IPS DF 6.9 (cell line): ENCODE results near the gene RNF19B.

Experiments
- DNase-seq: peaks from one replicate; pipeline ENCODE4 v3.0.0-alpha.2; 2013; ENCODE audit warnings: low read depth, low spot score
- H3K27ac ChIP-seq: one replicate; pipeline ENCODE4 v1.5.1; 2013; ENCODE audit warnings: low read length, control low read depth
- H3K27me3 ChIP-seq: 2 replicates; pipeline ENCODE4 v1.6.1; 2013; ENCODE audit warnings: mild to moderate bottlenecking, low read length; ENCODE audit not compliant: control insufficient read depth, insufficient read depth
- H3K36me3 ChIP-seq: 2 replicates; pipeline ENCODE4 v1.6.1; 2013; ENCODE audit warnings: low read length; ENCODE audit not compliant: control insufficient read depth, insufficient read depth
- H3K4me1 ChIP-seq: 2 replicates; pipeline ENCODE4 v1.6.1; 2013; ENCODE audit warnings: low read length; ENCODE audit not compliant: control insufficient read depth, insufficient read depth
- H3K4me3 ChIP-seq: 2 replicates; pipeline ENCODE4 v1.5.1; 2013; ENCODE audit warnings: mild to moderate bottlenecking, low read length
- H3K9me3 ChIP-seq: 2 replicates; pipeline ENCODE4 v1.6.1; 2013; ENCODE audit warnings: low read length, inconsistent platforms; ENCODE audit not compliant: control insufficient read depth, insufficient read depth
- WGBS: extraction: QIAGEN DNeasy Blood & Tissue Kit; methylation state at CpG from one replicate; pipeline ENCODE4 v1.1.7; 2013; ENCODE audit warnings: mixed read lengths, missing lambda C conversion rate; ENCODE audit not compliant: insufficient read length, insufficient coverage; 5-methylcytosine and 5-hydroxymethylcytosine counted together

RNF19B gene

GRCh38 chr1:32967888-32968568 lies 3.4 kb upstream of the RNF19B start:
- H3K9me3 ChIP-seq: no peaks in the 10 kb centered on the region
- 0 out of 2 replicates have a peak, but pooled peaks cover 1% of the 10 kb centered on the region for H3K4me1 ChIP-seq
- H3K27ac ChIP-seq: no peak overlapping the region
- DNase-seq: no peak
- H3K27me3 ChIP-seq: peaks cover 18% of the 10 kb centered on the region
- H3K36me3 ChIP-seq: no peaks in the 10 kb centered on the region
- WGBS: no CpG with 5 or more reads among the region's 4 CpGs
- no peak overlapping the region for H3K4me3 ChIP-seq

- no peak for DNase-seq
- Histone ChIP-seq H3K9me3 (no peaks in the 10 kb centered on the region), H3K4me1 (0 out of 2 replicates have a peak, but pooled peaks cover 3% of the 10 kb centered on the region), H3K4me3 (no peak overlapping the region), H3K27ac (no peak overlapping the region), H3K36me3 (no peaks in the 10 kb centered on the region), H3K27me3 (peaks cover 12% of the 10 kb centered on the region)
- no CpG with 5 or more reads among the region's 2 CpGs for WGBS
Observed at GRCh38 chr1:32966900-32967299, 2.3 kb upstream of the RNF19B start.

GRCh38 chr1:32965251-32965747 lies 690 bp upstream of the RNF19B start:
- H3K4me3 ChIP-seq: no peak overlapping the region
- no peak overlapping the region for H3K27ac ChIP-seq
- H3K36me3 ChIP-seq: no peaks in the 10 kb centered on the region
- no peaks in the 10 kb centered on the region for H3K9me3 ChIP-seq
- 0 out of 2 replicates have a peak, but pooled peaks cover 3% of the 10 kb centered on the region for H3K4me1 ChIP-seq
- no peaks in the 10 kb centered on the region for H3K27me3 ChIP-seq
- no peak for DNase-seq
- WGBS: no CpG with 5 or more reads among the region's 5 CpGs

- 0 out of 2 replicates have a peak, but pooled peaks cover 3% of the 10 kb centered on the region for H3K4me1 ChIP-seq
Observed at GRCh38 chr1:32963746-32964460, 706 bp downstream of the RNF19B start.

GRCh38 chr1:32962248-32962896 lies 2.2 kb downstream of the RNF19B start:
- H3K4me1 ChIP-seq: 0 out of 2 replicates have a peak, but pooled peaks cover 3% of the 10 kb centered on the region
- H3K27me3 ChIP-seq: no peaks in the 10 kb centered on the region
- no CpG with 5 or more reads among the region's 6 CpGs for WGBS
- H3K36me3 ChIP-seq: no peaks in the 10 kb centered on the region
- no peaks in the 10 kb centered on the region for H3K9me3 ChIP-seq
- DNase-seq: no peak
- H3K27ac ChIP-seq: no peak overlapping the region
- no peak overlapping the region for H3K4me3 ChIP-seq

More at GRCh38 chr1:32963746-32964460, 706 bp downstream of the RNF19B start:
- H3K36me3 ChIP-seq: no peaks in the 10 kb centered on the region
- H3K4me3 ChIP-seq: peak overlapping the region; percentile 62; the same call in 1 of the 2 replicates
- no peak overlapping the region for H3K27ac ChIP-seq
- no CpG with 5 or more reads among the region's 78 CpGs for WGBS
- no peaks in the 10 kb centered on the region for H3K27me3 ChIP-seq
- no peaks in the 10 kb centered on the region for H3K9me3 ChIP-seq
- DNase-seq: no peak

- Histone ChIP-seq H3K4me1 (0 out of 2 replicates have a peak, but pooled peaks cover 3% of the 10 kb centered on the region), H3K4me3 (no peak overlapping the region), H3K27ac (no peak overlapping the region), H3K27me3 (no peaks in the 10 kb centered on the region), H3K36me3 (no peaks in the 10 kb centered on the region), H3K9me3 (no peaks in the 10 kb centered on the region)
- no peak for DNase-seq
- WGBS: no CpG with 5 or more reads among the region's 8 CpGs
Observed at GRCh38 chr1:32960819-32961355, 3.7 kb downstream of the RNF19B start.

GRCh38 chr1:32960342-32960741 lies 4.3 kb downstream of the RNF19B start:
- no peak for DNase-seq
- Histone ChIP-seq H3K27ac (no peak overlapping the region), H3K36me3 (no peaks in the 10 kb centered on the region), H3K27me3 (no peaks in the 10 kb centered on the region), H3K4me3 (no peak overlapping the region), H3K4me1 (0 out of 2 replicates have a peak, but pooled peaks cover 3% of the 10 kb centered on the region), H3K9me3 (no peaks in the 10 kb centered on the region)
- no CpG with 5 or more reads among the region's 2 CpGs for WGBS

GRCh38 chr1:32958827-32959226 lies 5.8 kb downstream of the RNF19B start:
- Histone ChIP-seq H3K36me3 (no peaks in the 10 kb centered on the region), H3K4me3 (no peak overlapping the region), H3K4me1 (0 out of 2 replicates have a peak, but pooled peaks cover 3% of the 10 kb centered on the region), H3K9me3 (no peaks in the 10 kb centered on the region), H3K27ac (no peak overlapping the region), H3K27me3 (no peaks in the 10 kb centered on the region)
- WGBS: 100% methylated on average over 1 of the region's 1 CpG
- DNase-seq: no peak

- Histone ChIP-seq H3K9me3 (no peaks in the 10 kb centered on the region), H3K27ac (no peak overlapping the region), H3K4me3 (no peak overlapping the region), H3K27me3 (no peaks in the 10 kb centered on the region), H3K36me3 (no peaks in the 10 kb centered on the region), H3K4me1 (no peaks in the 10 kb centered on the region)
- no peak for DNase-seq
- WGBS: no CpG with 5 or more reads among the region's 3 CpGs
Observed at GRCh38 chr1:32957017-32957416, 7.6 kb downstream of the RNF19B start.

GRCh38 chr1:32954168-32954567 lies 10.4 kb downstream of the RNF19B start:
- DNase-seq: no peak
- no peak overlapping the region for H3K4me3 ChIP-seq
- no peak overlapping the region for H3K27ac ChIP-seq
- no peaks in the 10 kb centered on the region for H3K36me3 ChIP-seq
- H3K4me1 ChIP-seq: no peaks in the 10 kb centered on the region
- H3K9me3 ChIP-seq: no peaks in the 10 kb centered on the region
- WGBS: no CpG with 5 or more reads among the region's 6 CpGs
- no peaks in the 10 kb centered on the region for H3K27me3 ChIP-seq
